ENCODE results near the gene LAMA3.

- TF ChIP-seq CTCF (IDR thresholded peaks at IDR 0.05), result no peak
- no peak for TF ChIP-seq POLR2A (IDR thresholded peaks at IDR 0.05)
Measured at GRCh38 chr18:23879544-23879943, 190.3 kb downstream of the LAMA3 start.

Data from adrenal gland (tissue), 5 donors.